LNCAP (cell line): ENCODE data around the gene EEA1.

Experiments
- TF ChIP-seq, protein P1 (sequence below): fragments of 450-650 bp; IDR thresholded peaks from 2 replicates; pipeline ENCODE4 v1.5.1; 2017; ENCODE audit warnings: mild to moderate bottlenecking

EEA1 gene

DNA sequence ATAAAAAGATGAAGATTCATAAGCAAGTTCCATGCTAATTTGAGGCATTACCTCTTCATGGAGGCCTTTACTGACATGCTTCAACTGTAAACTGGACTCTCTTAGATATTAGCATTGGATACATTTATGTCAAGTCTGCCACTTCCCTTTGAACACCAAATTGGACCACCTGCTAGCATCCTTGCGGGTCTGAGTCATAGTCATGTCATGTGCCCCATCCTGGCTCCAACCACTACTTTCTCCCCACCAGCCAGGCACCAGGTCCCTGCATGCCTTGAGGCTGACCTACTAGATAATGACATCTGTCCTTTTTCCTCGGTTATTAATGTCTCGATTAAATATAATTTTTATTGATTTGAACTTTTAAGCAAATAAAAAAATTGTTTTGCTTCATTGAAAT is 32.9 kb upstream of the EEA1 start:
- TF ChIP-seq, protein P1, sequence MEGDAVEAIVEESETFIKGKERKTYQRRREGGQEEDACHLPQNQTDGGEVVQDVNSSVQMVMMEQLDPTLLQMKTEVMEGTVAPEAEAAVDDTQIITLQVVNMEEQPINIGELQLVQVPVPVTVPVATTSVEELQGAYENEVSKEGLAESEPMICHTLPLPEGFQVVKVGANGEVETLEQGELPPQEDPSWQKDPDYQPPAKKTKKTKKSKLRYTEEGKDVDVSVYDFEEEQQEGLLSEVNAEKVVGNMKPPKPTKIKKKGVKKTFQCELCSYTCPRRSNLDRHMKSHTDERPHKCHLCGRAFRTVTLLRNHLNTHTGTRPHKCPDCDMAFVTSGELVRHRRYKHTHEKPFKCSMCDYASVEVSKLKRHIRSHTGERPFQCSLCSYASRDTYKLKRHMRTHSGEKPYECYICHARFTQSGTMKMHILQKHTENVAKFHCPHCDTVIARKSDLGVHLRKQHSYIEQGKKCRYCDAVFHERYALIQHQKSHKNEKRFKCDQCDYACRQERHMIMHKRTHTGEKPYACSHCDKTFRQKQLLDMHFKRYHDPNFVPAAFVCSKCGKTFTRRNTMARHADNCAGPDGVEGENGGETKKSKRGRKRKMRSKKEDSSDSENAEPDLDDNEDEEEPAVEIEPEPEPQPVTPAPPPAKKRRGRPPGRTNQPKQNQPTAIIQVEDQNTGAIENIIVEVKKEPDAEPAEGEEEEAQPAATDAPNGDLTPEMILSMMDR = no peak

DNA sequence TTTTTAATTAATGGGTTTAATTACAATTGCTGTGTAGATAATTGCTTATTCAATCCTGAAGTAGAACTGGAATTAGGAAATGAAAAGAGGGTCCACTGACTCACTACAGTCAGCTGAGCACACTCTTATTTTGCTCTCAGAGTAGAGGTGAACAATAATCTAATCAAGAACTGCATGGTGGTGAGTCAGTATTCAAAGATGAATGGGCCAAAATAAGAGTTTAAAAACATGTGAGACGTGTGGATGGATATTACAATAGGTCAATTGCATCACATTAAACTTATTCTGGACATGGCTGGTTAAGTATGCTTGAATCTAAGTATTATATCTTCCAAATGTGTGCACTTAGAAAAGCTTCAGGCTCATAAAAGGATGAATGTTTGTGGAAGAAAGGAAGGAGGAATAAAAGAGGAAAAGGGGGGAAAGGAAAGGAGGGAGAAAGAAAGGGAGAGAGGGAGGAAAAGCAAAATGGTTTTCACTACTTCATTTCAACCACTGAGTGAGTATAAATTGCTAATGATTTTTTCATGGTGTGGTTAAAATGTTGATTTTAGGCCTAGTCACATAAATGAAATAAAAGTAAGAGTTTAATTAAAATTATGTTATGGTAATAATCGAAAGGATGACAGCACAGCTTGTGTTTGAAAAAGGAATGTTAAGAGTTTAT is 27.0 kb upstream of the EEA1 start:
- TF ChIP-seq, protein P1 = no peak

DNA sequence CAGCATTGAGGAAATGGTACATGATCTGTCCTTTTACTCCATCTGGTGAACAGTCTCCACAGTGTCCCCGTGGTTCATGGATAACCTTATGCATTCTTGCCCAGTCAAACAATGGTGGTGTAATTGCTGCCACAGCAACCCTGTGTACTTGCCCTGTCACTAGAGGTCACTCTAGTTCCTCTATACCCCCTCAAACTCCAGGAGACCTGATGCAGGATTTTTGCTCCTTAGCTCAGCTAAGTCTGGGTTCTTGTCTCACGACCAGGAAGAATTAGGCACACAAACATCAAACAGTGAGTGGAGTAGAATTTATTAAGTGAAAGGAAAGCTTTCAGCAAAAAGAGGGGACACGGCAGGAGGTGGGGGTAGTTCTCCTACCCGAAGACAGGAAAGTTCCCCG is 24.7 kb upstream of the EEA1 start:
- TF ChIP-seq, protein P1 = no peak

DNA sequence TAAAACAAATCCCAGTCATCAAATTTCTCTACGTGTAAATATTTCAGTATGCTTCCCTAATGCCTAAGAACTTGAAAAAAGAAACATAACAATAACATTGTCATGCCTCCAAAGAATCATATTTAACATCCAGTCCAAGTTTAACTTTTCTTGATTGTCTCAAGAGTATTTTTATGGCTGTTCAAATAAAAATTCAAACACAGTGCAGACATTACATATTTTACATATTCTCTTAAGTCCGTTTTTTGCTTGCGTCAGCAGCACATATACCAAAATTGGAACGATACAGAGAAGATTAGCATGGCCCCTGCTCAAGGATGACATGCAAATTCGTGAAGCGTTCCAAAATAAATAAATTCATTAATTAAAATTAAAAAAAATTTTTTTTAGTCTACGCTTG is 23.3 kb upstream of the EEA1 start:
- TF ChIP-seq, protein P1 = no peak

DNA sequence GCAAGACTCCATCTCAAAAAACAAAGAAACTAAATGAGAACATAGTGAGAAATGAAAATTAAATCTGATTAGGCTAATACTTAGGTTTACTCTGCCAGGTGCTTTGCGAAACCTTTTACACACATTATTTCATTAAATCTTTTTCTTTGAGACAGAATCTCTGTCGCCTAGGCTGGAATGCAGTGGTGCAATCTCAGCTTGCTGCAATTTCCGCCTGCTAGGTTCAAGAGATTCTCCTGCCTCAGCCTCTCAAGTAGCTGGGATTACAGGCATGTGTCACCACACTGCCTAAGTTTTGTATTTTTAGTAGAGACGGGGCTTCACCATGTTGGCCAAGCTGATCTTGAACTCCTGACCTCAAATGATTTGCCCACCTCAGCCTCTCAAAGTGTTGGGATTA is 21.9 kb upstream of the EEA1 start:
- TF ChIP-seq, protein P1 = no peak

DNA sequence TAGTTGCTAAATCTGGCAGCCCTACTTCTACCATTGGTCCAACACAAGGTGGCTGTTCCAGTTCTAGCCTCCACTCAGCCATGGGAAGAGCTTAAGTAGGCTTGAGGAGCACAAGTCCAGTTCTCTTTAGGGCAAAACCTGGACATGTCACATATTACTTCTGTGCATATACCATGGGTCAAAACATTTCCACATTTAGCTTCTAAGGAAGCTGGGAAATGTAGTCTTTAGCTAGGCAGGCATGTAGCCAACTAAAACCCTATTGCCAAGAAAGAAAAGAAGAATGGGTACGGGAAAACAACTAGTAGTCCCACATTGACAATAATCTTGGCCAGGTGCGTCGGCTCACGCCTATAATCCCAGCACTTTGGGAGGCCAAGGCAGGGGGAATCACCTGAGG is 20.9 kb upstream of the EEA1 start:
- TF ChIP-seq, protein P1 = no peak

DNA sequence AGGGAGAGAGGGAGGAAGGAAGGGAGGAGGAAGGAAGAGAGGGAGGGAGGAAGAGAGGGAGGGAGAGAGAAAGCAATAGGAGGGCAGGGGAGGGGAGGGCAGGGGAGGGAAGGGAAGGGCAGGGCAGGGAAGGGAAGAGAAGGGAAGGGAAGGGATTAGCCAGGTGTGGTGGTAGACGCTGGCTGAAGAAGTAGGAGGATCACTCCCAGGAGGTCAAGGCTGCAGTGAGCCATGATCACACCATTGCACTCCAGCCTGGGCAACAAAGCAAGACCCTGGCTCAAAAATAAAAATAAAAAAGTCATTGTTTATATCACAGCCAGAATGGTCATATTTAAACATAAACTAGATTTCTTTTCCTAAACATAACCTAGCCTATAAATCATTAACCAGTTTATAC is 20.4 kb upstream of the EEA1 start:
- TF ChIP-seq, protein P1 = no peak

DNA sequence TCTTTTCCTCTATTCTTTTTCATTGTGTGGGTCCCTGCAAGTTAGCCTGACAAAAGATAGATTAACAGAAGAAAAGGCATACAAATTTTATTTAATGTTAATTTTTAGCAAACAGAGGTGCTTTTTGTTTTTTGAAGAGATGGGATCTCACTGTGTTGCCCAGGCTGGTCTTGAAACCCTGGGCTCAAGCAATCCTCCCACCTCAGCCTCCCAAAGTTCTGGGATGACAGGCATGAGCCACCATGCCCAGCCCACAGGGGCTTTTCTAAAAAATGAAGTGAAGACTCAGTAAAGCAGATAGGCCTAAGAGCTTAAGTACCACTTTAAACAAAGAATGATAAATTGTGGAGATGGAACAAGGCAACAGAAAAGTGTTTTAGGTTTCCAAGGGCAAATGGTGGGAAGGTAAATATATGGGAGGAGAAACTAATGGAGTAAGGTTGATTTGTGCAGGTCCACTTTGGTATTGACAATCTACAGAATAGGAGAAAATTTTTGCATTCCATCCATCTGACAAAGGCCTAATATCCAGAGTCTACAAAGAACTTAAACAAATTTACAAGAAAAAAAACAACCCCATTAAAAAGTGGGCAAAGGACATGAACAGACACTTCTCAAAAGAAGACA is 18.6 kb upstream of the EEA1 start:
- TF ChIP-seq, protein P1 = no peak
